Body of pancreas (tissue), 4 donors: ENCODE data around the gene SEC61A1. TPM values are rescaled to one million over a fixed set of nuclear protein-coding genes. Genes with fewer than 3 reads are reported as not detected.

ENCODE experiments used
- ATAC-seq: fragments of 150-250 bp; one replicate; pipeline ENCODE4 v1.9.1; 2016
- DNase-seq, 4 donors: peaks; one replicate each; pipeline ENCODE4 v3.0.0-alpha.2; 2019
- H3K27ac ChIP-seq, 4 donors: fragments of 200-600 bp; sonication (generic); 1 replicate in 3 of 4; 2 replicates in 1 of 4; pipeline versions ENCODE4 v1.5.1 to v1.6.1; 2016 to 2019; ENCODE audit warnings: mild to moderate bottlenecking in 1 of 4, mixed read lengths in 1 of 4, moderate library complexity in 1 of 4
- H3K27me3 ChIP-seq, 2 donors: fragments of 200-600 bp; sonication (generic); one replicate each; pipeline ENCODE4 v1.6.0; 2016; ENCODE audit warnings: mild to moderate bottlenecking in 1 of 2
- H3K36me3 ChIP-seq, 2 donors: fragments of 200-600 bp; sonication (generic); replicated peaks in 1 of 2; 2 replicates each; pipeline ENCODE4 v1.5.1; 2016; ENCODE audit warnings: low read depth in 2 of 2; ENCODE audit not compliant: insufficient read depth in 1 of 2
- H3K4me1 ChIP-seq: fragments of 200-600 bp; sonication (generic); one replicate; pipeline ENCODE4 v1.6.0; 2016
- H3K4me3 ChIP-seq, 2 donors: fragments of 200-600 bp; sonication (generic); 1 replicate in 1 of 2; 2 replicates in 1 of 2; pipeline ENCODE4 v1.5.1; 2016 to 2019
- H3K9me3 ChIP-seq, 3 donors: fragments of 200-600 bp; sonication (generic); 1 replicate in 2 of 3; 2 replicates in 1 of 3; pipeline ENCODE4 v1.5.1; 2016
- POLR2A ChIP-seq, 3 donors: fragments of 450-650 bp; IDR thresholded peaks; one replicate each; pipeline ENCODE4 v1.6.1; 2016; ENCODE audit warnings: antibody characterized with exemption in 3 of 3, mild to moderate bottlenecking in 2 of 3
- WGBS, 2 donors: methylation state at CpG; one replicate each; pipeline ENCODE4 v1.1.5; 2017; 5-methylcytosine and 5-hydroxymethylcytosine counted together
- intact Hi-C: fragments of 100-400 bp; cut with DNase I; formaldehyde crosslinking; loops from one replicate; pipeline ENCODE4 v1.15.1; 2023
- total RNA-seq, 2 donors: library from RNA; depleted of rRNA; stranded (reverse); fragments of >200 nt; gene quantifications; one replicate each; pipeline ENCODE4 v1.1.0, GENCODE V29; 2016
- TF ChIP-seq, protein P1 (sequence below), 7 experiments: fragments of 450-650 bp in 4 of 7; fragments of 200-600 bp in 3 of 7; sonication (generic) in 3 of 7; IDR thresholded peaks; one replicate each; pipeline ENCODE4 v1.5.1; 2016 to 2019; ENCODE audit warnings: antibody characterized with exemption in 7 of 7

Gene SEC61A1
- total RNA-seq, 2 donors from 2014 or later = 168 to 207 TPM

DNA sequence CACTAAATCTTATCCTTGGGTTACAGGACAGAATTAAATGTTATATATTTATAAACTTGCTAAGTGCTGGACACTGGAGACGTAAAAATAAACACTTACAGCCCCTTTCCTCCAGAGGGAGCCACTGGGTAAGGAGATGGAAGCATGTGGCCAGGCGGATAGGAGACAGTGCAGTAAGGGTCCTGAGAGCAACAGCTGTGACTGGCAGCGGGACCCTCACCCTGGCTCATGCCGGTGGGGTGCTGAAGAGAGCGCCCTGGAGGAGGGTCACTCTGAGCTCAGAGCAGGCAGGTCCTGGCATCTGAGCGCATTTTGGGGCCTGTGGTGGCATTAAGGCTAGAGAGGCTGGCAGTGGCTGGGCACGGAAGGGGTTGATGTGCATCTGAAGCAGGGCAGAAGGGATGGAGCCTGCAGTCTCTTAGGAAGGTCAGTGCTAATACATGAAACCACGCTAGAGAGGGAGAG is 16.0 kb downstream of the SEC61A1 start:
- intact Hi-C loops = no loop called here
- no peak overlapping the region for H3K4me3 ChIP-seq
- no peaks in the 10 kb centered on the region for H3K27me3 ChIP-seq
- H3K27ac ChIP-seq = no peak overlapping the region
- H3K4me1 ChIP-seq = peaks cover 45% of the 10 kb centered on the region
- H3K36me3 ChIP-seq = peaks cover 38 to 56% of the 10 kb centered on the region in 2 donors
- ATAC-seq (no peak), DNase-seq (peak in 1 of 4 donors; percentile 49)
- 69 to 77% methylated on average over 8 of the region's 8 CpGs for WGBS, 2 donors
- TF ChIP-seq, protein P1, sequence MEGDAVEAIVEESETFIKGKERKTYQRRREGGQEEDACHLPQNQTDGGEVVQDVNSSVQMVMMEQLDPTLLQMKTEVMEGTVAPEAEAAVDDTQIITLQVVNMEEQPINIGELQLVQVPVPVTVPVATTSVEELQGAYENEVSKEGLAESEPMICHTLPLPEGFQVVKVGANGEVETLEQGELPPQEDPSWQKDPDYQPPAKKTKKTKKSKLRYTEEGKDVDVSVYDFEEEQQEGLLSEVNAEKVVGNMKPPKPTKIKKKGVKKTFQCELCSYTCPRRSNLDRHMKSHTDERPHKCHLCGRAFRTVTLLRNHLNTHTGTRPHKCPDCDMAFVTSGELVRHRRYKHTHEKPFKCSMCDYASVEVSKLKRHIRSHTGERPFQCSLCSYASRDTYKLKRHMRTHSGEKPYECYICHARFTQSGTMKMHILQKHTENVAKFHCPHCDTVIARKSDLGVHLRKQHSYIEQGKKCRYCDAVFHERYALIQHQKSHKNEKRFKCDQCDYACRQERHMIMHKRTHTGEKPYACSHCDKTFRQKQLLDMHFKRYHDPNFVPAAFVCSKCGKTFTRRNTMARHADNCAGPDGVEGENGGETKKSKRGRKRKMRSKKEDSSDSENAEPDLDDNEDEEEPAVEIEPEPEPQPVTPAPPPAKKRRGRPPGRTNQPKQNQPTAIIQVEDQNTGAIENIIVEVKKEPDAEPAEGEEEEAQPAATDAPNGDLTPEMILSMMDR (IDR thresholded peaks at IDR 0.05) = peak; percentile 11 to 52 (median 45)
- no peak for TF ChIP-seq POLR2A (IDR thresholded peaks at IDR 0.05)
- no peaks in the 10 kb centered on the region for H3K9me3 ChIP-seq

DNA sequence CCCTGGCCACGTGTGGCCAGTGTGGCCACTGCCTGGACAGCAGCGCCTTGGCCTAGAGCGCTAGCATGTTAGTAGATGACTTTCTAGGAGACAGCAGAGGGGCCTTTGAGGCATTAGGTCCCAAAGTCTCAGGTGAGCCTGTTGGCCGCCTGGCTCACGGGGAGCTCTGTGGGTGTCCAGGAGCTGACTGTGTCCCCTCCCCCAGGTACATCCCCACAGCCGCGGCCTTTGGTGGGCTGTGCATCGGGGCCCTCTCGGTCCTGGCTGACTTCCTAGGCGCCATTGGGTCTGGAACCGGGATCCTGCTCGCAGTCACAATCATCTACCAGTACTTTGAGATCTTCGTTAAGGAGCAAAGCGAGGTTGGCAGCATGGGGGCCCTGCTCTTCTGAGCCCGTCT is 17.0 kb downstream of the SEC61A1 start:
- H3K4me3 ChIP-seq = no peak overlapping the region
- ATAC-seq (no peak), DNase-seq (no peak)
- intact Hi-C loops = no loop called here
- peaks cover 35 to 51% of the 10 kb centered on the region in 2 donors for H3K36me3 ChIP-seq
- no peak overlapping the region for H3K27ac ChIP-seq
- no peaks in the 10 kb centered on the region for H3K9me3 ChIP-seq
- H3K4me1 ChIP-seq = peaks cover 45% of the 10 kb centered on the region
- H3K27me3 ChIP-seq = no peaks in the 10 kb centered on the region
- 71 to 72% methylated on average over 9 to 14 of the region's 15 CpGs for WGBS, 2 donors
- TF ChIP-seq, protein P1 (IDR thresholded peaks at IDR 0.05) = no peak

DNA sequence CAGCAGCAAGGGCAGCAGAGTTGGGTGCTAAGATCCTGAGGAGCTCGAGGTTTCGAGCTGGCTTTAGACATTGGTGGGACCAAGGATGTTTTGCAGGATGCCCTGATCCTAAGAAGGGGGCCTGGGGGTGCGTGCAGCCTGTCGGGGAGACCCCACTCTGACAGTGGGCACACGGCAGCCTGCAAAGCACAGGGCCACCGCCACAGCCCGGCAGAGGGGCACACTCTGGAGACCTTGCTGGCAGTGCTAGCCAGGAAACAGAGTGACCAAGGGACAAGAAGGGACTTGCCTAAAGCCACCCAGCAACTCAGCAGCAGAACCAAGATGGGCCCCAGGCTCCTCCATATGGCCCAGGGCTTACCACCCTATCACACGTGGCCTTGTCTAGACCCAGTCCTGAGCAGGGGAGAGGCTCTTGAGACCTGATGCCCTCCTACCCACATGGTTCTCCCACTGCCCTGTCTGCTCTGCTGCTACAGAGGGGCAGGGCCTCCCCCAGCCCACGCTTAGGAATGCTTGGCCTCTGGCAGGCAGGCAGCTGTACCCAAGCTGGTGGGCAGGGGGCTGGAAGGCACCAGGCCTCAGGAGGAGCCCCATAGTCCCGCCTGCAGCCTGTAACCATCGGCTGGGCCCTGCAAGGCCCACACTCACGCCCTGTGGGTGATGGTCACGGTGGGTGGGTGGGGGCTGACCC is 18.8 kb downstream of the SEC61A1 start:
- 73 to 80% methylated on average over 6 to 13 of the region's 13 CpGs for WGBS, 2 donors
- ATAC-seq (no peak), DNase-seq (no peak)
- Histone ChIP-seq H3K36me3 (peaks cover 24 to 44% of the 10 kb centered on the region in 2 donors), H3K27ac (peak overlapping the region in 1 of 4 donors; percentile 31), H3K9me3 (no peaks in the 10 kb centered on the region), H3K4me1 (peaks cover 62% of the 10 kb centered on the region), H3K4me3 (no peak overlapping the region), H3K27me3 (no peaks in the 10 kb centered on the region)
- no peak for TF ChIP-seq POLR2A (IDR thresholded peaks at IDR 0.05)
- TF ChIP-seq, protein P1 (IDR thresholded peaks at IDR 0.05) = no peak
- intact Hi-C loops = loop anchor here (10.0 kb wide), 1 partner anchor 434 kb away; no protein-coding TSS in a partner anchor

DNA sequence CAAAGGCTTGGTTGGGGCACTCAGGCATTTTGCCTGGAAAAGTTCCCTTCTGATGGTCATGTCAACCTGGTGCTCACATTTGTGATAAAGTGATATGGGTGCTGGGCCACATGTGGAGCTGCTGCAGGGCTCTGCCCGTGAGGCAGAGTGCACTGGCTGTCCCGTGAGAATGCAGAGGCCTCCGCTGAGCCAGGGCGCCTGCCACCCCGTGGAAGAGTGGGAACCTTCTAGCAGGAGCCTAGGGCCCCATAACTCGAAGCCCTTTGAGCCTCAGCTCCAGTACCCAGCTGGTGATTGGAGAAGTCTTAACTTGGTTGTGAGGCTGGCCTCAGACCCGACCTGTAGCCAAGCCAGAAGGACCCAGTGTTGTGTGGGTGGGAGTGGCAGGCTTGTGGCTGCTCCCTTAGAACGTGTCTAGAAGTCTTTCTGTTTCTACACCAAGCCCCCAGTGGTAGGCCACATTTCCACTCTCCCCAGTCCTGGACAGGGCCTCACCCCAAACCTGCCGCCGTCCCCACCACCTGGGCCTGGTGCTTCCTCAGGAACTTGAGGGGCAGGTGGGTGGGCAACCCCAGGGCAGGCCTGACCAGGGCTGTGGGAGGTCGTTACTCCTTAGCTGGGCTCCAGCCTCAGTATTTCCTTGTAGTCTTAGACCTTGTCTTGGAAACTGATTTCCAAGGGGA is 19.7 kb downstream of the SEC61A1 start:
- Histone ChIP-seq H3K27me3 (no peaks in the 10 kb centered on the region), H3K9me3 (no peaks in the 10 kb centered on the region), H3K4me1 (peaks cover 65% of the 10 kb centered on the region), H3K36me3 (peaks cover 21 to 39% of the 10 kb centered on the region in 2 donors), H3K27ac (peak overlapping the region in 2 of 4 donors; percentile 27 to 28), H3K4me3 (no peak overlapping the region)
- 56 to 82% methylated on average over 5 to 11 of the region's 11 CpGs for WGBS, 2 donors
- TF ChIP-seq POLR2A (IDR thresholded peaks at IDR 0.05) = no peak
- TF ChIP-seq, protein P1 (IDR thresholded peaks at IDR 0.05) = no peak
- intact Hi-C loops = loop anchor here (10.0 kb wide), 1 partner anchor 433 kb away; no protein-coding TSS in a partner anchor
- DNase-seq (no peak), ATAC-seq (no peak)
